RWPE2 (cell line): ENCODE measurements around the gene PHF23.

Experiments
- ATAC-seq: fragments of 200-7000 bp; cut with Tn5 transposase; 3 replicates; pipeline ENCODE4 v1.9.1; 2021; ENCODE audit warnings: low read depth
- DNase-seq: peaks from one replicate; pipeline ENCODE4 v3.0.0-alpha.2; 2020; ENCODE audit warnings: low spot score
- H3K27ac ChIP-seq: fragments of 450-650 bp; 2 replicates; pipeline ENCODE4 v1.5.1; 2017; ENCODE audit warnings: mild to moderate bottlenecking; ENCODE audit not compliant: poor library complexity, severe bottlenecking
- H3K27me3 ChIP-seq: fragments of 250-450 bp; sonication (Bioruptor Pico); 2 replicates; pipeline ENCODE4 v1.5.1; 2021; ENCODE audit warnings: mild to moderate bottlenecking, moderate library complexity; ENCODE audit not compliant: insufficient read depth, poor library complexity, severe bottlenecking
- H3K36me3 ChIP-seq: fragments of 250-450 bp; sonication (Bioruptor Pico); 2 replicates; pipeline ENCODE4 v1.5.1; 2020; ENCODE audit warnings: low read depth, mild to moderate bottlenecking, moderate library complexity
- H3K4me1 ChIP-seq: fragments of 250-450 bp; sonication (Bioruptor Pico); 2 replicates; pipeline ENCODE4 v1.5.1; 2021; ENCODE audit warnings: mild to moderate bottlenecking, moderate library complexity; ENCODE audit not compliant: insufficient read depth, poor library complexity, severe bottlenecking
- H3K4me3 ChIP-seq: fragments of 250-450 bp; sonication (Bioruptor Pico); 2 replicates; pipeline ENCODE4 v1.5.1; 2021; ENCODE audit warnings: mild to moderate bottlenecking, moderate library complexity; ENCODE audit not compliant: severe bottlenecking
- H3K9me3 ChIP-seq: fragments of 250-450 bp; sonication (Bioruptor Pico); 2 replicates; pipeline ENCODE4 v1.5.1; 2021; ENCODE audit warnings: mild to moderate bottlenecking, moderate library complexity; ENCODE audit not compliant: severe bottlenecking
- CTCF ChIP-seq: fragments of 450-650 bp; IDR thresholded peaks from one replicate; pipeline ENCODE4 v1.5.1; 2017; ENCODE audit warnings: mild to moderate bottlenecking, moderate library complexity; ENCODE audit not compliant: poor library complexity, severe bottlenecking

PHF23 gene

GRCh38 chr17:7252176-7253043 lies 13.2 kb upstream of the PHF23 start, which contains the start of gene ELP5:
ELP5 (plus strand) TSS chr17:7252215; CDS start chr17:7252551, 336 bp downstream.
- peak; percentile 66 for ATAC-seq
- Histone ChIP-seq H3K27ac (peak within 1 kb of the TSS; percentile 70), H3K4me1 (no peaks in the 10 kb centered on the region), H3K4me3 (peak within 1 kb of the TSS; percentile 62), H3K9me3 (no peaks in the 10 kb centered on the region), H3K27me3 (no peaks in the 10 kb centered on the region), H3K36me3 (peaks cover 35% of the 10 kb centered on the region)
- TF ChIP-seq CTCF: peak; percentile 47
- DNase-seq: peak; percentile 92

- peaks cover 32% of the 10 kb centered on the region for H3K36me3 ChIP-seq
- DNase-seq (peak; percentile 97), ATAC-seq (peak; percentile 87)
- peak within 1 kb of the TSS; percentile 70 for H3K27ac ChIP-seq
- TF ChIP-seq CTCF: no peak
- H3K9me3 ChIP-seq: no peaks in the 10 kb centered on the region
- no peaks in the 10 kb centered on the region for H3K27me3 ChIP-seq
- H3K4me1 ChIP-seq: no peaks in the 10 kb centered on the region
- H3K4me3 ChIP-seq: peak within 1 kb of the TSS; percentile 62
These were observed 12.5 kb upstream of the PHF23 start, which contains the start of gene CTDNEP1 for GRCh38 chr17:7251661-7252175. CTDNEP1 (minus strand) TSS chr17:7251734; CDS start chr17:7251296, 438 bp downstream.

GRCh38 chr17:7250695-7251627 lies 11.7 kb upstream of the PHF23 start:
- H3K36me3 ChIP-seq: peaks cover 34% of the 10 kb centered on the region
- no peak for DNase-seq

GRCh38 chr17:7249830-7250229 lies 10.6 kb upstream of the PHF23 start:
- Histone ChIP-seq H3K4me3 (no peak overlapping the region), H3K4me1 (no peaks in the 10 kb centered on the region), H3K27me3 (no peaks in the 10 kb centered on the region), H3K36me3 (peaks cover 35% of the 10 kb centered on the region), H3K9me3 (no peaks in the 10 kb centered on the region), H3K27ac (no peak overlapping the region)
- no peak for DNase-seq
- no peak for TF ChIP-seq CTCF
- no peak for ATAC-seq

More at GRCh38 chr17:7250695-7251627, 11.7 kb upstream of the PHF23 start:
- no peaks in the 10 kb centered on the region for H3K4me1 ChIP-seq
- peak overlapping the region; percentile 70 for H3K27ac ChIP-seq
- TF ChIP-seq CTCF: no peak
- H3K4me3 ChIP-seq: peak overlapping the region; percentile 62
- no peaks in the 10 kb centered on the region for H3K9me3 ChIP-seq
- H3K27me3 ChIP-seq: no peaks in the 10 kb centered on the region
- peak; percentile 3; the same call in 2 of the 3 replicates for ATAC-seq
